GM18951 (cell line): ENCODE measurements around the gene RIT2.

Experiments
- POLR2A ChIP-seq: IDR thresholded peaks from 4 replicates; pipeline ENCODE4 v1.6.1; 2011; ENCODE audit warnings: mild to moderate bottlenecking; ENCODE audit not compliant: insufficient read length, insufficient read depth; ENCODE audit errors: extremely low read depth
- in situ Hi-C: fragments of 300-500 bp; cut with MboI; formaldehyde crosslinking; loops from one replicate; pipeline ENCODE4 v1.12.0; 2022; ENCODE audit warnings: low sequenced_read_pairs, mixed read lengths, inconsistent platforms; ENCODE audit not compliant: unreplicated experiment

The RIT2 gene

DNA sequence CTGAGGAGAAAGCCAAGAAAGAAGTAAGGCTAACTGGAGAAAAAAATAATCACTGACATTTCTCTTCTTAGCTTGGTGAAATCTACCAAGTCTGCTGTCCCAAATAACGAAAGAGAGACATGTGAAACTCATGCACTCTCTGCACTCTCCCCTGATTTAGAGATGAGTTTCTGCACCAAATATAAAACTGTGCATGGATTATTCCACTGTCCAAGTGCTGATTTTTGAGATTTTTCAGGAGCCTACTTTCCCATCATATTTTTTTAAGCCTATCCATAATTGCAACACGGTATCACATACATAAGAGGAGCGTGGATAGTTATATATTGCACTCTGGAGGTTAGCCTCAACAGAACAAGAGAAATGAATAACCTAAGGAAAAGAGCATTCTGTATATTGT lies 10.0 kb upstream of the RIT2 start:
- no peak for TF ChIP-seq POLR2A
- in situ Hi-C loops = no loop called here

DNA sequence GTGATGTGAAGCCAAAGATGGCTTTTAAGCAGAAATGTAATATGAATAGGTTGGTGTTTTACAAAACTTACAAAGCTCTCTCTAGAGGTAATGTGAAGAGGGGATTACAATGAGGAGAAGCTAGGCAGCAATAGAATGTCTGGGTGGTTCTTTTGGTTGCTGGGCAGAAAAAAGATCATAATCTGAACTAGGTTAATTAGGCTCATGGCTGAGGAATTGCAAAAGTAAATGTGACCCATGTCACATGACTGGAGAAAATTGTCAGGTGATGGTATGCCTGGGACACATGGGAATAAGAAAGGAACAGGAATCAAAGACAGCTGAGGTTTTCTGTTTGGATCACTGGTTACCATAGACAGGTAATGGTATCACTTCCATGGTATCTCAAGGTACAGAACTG lies 7.5 kb upstream of the RIT2 start:
- in situ Hi-C loops = no loop called here
- no peak for TF ChIP-seq POLR2A

DNA sequence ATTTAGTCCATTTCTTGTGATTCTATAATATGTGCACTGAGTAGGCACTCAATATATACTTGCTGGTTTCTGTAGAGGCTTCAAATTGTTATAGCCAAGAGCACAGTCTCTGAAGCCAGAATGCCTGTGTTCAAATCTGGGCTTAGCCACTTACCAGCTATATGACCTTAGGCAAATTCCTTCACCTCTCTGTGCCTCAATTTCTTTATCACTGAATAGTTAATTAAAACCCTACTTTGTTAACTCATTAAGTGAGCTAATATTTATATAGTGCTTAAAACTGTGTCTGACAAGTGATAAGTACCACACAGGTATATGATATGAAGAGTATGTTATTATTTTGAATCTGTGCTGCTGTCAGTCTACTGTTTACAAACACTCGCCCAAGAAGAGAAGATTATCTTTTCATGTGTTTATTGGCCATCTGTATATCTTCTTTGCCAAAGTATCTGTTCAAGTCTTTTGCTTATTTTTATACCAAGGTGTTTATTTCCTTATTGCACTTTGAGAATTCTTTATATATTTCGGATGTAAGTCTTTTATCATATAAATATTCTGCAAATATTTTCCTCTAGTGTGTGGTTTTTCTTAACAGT lies 1.3 kb upstream of the RIT2 start:
- no peak for TF ChIP-seq POLR2A
- in situ Hi-C loops = no loop called here

DNA sequence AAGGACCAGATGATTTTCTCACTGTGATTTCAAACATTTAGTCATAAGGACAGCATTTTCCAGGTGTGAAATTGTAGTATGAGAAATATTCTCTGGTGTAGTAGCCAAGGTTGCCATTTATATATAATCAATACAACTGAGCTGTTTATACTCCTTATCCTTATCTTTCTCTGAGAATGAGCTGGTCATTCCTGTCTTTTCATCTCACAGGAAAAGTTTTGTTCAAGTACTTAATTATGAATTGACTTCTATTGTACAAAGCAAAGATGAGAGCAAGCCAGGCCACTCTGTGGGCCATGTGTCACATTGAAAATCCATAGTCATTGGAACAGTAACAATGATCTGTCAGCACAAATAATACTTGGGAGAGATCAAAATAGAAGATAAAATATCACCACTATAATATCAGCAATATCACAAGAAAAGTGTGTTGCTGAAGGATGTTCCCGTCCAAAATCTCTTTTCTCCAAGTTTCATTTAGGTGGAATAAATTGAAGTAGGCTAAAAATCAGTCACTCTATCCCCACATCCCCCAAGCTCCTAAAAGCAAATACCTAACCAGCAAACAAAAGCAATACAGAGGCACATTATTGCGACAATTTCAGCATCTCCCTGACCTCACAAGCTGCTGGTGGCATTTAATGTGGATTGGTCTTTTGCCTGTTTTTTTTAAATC lies 2.1 kb downstream of the RIT2 start:
- in situ Hi-C loops = no loop called here
- no peak for TF ChIP-seq POLR2A

DNA sequence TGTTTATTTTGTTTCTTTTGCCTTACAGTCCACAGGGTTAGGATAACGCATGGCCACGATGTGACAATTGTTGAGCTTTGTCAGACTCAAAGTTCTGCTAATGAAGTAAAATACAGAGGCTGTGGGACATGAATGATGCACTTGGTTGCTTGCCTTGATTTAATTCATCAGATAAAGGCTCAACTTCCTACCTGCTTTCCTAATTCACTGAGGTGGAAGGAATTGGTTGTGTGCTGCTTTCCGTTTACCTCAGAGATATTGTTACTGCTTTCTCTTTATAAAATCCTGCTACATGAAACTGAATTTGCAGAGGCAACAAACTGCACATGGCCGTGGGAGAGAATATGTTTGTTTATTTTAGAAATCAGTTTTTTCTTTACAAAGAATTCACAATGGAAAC lies 6.6 kb downstream of the RIT2 start:
- in situ Hi-C loops = no loop called here
- TF ChIP-seq POLR2A = no peak

DNA sequence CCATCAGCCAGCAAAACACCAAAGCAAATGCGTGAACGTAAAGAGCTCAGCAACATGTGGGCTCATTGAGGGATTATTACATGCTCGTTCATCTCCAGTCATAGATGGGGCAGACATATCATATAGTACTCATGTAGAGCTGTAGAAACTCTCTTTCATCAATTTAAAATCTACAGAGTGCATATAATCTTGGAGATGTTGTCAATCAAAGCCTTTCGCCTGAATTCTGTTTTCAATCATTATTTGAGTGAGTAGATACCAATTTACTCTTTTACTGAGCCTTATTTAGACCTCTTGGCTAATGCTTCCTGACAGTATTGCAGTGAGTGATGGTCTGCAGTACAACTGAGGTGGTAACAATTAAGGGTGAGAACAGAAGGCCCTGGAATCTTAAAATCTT lies 7.0 kb downstream of the RIT2 start:
- no peak for TF ChIP-seq POLR2A
- in situ Hi-C loops = no loop called here

DNA sequence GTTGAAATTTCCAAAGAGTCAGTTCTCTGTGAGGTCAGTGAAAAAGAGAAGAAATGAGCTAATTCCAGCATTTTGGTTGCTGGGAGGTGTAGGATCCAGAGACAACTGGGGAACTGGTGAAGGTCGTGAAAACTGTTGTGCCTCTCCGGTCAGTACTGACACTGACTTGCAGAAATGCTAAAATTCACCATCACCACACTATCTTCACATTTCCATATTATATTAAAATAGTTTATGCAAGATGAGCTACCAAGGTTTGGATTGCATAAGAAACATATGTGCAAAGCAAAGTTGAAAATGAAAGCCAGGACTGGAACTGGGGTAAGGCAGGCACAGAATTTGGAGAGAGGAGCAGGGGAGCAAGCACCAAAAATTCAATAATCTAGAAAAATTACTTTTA lies 21.8 kb downstream of the RIT2 start:
- TF ChIP-seq POLR2A = no peak
- in situ Hi-C loops = no loop called here

DNA sequence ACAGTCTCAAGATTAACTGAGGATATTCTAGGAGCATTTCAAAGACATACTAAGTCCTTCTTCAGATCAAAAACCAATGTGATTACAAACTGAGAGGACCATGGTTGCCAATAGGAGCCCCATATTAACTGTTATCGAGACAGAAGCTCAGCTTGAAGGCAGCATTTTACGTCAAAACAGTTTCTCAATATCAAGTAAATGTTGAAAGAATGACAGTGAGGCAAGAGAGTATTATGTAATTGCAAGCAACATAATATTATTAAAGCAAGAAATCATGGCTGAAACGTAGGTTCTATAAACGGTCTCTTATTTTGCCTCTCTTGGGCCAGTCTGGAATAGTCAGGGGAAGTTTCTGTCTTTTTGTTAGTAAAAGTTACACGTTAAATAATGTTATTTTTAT lies 22.9 kb downstream of the RIT2 start:
- TF ChIP-seq POLR2A = no peak
- in situ Hi-C loops = no loop called here

DNA sequence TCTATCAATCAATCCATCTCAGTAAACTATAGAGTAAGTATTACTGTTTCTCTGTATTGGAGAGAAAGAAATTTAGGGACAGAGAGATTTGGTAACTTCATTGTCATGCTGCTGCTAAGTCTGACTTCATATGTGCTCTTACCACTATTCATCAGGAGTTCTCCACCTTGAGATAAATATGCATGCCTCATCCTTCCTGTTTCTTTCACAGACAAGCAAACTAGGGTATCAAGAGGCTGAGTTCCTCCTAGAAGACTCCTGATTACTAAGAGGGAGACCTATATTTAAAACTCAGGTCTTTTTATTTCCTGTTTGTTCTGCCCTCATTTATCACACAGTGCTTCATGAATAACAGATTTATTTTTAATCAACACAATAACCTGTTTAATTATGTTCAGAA lies 34.1 kb downstream of the RIT2 start:
- no peak for TF ChIP-seq POLR2A

DNA sequence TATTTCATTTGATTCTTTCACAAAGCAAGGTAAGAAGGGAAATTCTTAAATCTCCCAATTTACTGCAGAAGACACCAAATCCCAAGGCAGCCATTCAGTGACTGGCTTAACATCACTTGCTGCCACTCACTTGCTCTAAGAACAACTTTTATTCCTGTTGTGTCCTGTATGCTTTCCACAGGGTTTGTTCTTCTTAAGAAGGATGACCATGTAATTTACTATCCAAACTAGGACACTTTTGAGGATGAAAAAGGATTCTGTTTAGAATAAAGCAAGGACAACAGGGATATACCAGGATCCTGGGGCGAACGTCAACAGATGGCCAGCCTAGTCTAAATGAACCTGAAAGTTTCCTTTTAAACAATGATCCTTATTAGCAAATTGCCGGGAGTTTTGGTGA lies 34.8 kb downstream of the RIT2 start:
- in situ Hi-C loops = no loop called here
- TF ChIP-seq POLR2A = no peak

More for the DNA sequence above, 34.1 kb downstream of the RIT2 start:
- in situ Hi-C loops = no loop called here

DNA sequence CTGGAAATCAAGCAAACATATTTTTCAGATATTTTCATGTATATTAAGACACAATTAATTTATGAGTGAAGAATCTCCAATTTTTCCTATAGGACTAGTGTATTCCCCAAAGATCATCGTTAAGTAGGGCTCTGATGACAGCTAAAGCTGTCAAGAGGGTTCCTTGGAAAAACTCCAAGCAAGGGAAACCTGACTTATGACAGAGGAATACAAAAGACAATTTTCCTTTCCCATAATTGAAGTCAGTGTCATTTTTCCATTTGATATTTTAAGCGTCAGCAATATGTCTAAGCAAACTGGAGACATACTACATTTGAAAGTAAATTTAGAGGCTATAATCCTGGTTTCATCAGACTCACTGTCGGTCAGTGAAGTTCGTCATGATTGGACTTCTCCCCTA lies 36.1 kb downstream of the RIT2 start:
- TF ChIP-seq POLR2A = no peak
- in situ Hi-C loops = no loop called here

DNA sequence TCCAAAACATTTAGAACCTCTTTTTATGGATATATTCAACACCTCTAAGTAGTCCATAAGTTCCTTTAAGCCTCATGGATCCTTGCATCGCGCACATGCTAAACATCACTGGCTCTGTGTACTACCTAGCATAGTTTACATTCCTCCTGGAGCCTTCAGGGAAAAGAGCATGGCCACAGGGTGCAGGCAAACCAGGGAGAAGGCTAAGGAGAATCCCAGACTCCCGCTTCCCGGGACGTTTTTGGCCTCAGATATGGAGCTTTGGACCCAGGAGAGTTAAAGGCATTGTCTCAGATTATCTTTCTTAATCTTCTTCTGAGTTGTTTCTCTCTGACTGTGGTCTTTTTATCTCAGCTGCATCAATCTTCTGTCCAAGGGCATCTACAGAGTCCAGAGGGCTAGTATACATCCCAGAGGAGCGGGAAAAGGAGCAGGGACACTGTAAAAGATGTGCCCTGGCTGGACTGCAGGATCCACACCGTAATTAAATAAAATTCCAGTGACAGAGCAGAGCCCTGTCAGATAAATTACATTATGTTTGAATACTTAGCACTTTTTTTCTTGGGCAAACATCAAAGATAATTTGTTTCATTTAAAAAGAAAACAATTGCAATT lies 36.9 kb downstream of the RIT2 start:
- in situ Hi-C loops = no loop called here
- no peak for TF ChIP-seq POLR2A

DNA sequence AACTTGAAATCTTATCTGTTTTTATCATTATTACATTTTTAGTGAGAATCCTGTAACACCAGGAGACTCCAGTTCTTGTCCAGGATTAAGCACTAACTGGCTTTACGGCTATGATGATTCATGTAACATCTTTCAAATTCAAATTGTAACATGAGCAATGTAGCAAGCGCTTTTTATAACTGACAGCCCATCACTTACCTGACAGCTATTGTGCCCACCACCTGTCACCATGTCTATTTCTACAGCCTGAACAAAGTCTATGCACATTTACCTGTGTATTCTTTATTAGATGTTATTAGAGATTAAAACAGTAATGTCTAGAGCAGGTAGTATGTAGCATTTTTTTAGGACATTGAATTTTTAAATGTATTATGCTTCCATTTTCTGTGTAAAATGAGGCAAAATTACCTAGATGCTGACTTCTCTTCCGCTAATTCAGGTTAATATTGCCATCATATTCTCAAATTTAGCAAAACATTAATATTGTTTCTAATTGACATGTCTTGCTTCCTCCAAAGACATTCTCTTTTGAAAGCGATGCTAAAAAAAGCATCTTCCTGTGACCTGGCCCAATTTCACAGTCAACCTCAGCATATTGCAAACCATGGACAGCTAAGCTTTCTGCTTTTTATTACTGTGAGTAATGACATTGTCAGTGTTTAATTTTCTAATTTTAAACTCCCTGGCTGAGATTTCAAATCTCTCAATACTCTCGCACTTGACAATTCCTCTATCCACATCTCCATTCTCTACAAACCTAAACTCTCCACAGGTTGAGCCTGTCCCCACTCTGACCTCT lies 37.8 kb downstream of the RIT2 start:
- TF ChIP-seq POLR2A = no peak

DNA sequence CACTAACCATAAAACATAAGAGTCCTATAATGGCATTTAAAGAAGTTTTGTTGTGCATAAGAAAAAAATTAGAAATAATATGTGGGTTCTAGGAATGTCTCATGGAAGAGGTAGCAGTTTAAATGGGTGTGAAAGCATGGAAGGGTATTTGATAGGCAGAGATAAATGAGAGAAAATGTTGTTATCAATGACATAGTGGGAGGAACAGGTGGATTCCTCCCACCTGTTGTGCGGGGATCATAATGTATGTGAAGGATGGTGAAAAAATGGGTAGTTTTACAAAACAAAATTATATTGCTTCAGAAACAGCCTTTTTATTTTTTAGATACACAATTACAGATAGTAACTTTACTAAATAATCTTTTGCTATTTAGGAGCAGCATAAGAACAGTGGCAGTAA lies 41.7 kb downstream of the RIT2 start:
- no peak for TF ChIP-seq POLR2A
- in situ Hi-C loops = no loop called here

More for the DNA sequence above, 37.8 kb downstream of the RIT2 start:
- in situ Hi-C loops = no loop called here

DNA sequence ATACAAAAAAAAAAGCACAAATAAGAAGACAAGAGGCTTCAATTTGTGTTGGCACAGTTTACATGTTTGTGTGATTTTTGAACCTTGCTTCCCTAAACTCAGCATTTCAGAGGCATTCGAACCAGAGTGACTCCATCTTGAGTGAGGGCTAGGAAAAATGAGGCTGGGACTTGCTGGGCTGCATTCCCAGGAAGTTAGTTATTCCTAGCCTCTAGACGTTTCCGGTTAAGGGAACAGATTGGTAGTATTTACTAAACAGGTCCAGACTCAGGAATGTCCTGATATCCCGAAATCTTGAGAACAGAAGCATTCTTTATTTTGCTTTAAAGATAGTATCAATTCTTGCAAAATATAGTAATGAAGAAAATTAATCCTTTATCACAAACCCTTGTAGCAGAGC lies 46.7 kb downstream of the RIT2 start:
- in situ Hi-C loops = no loop called here
- no peak for TF ChIP-seq POLR2A
